GM21390 (cell line): Measurements from ENCODE around the gene SLC17A8.
"Not testable (repeated sequence)": the region's sequence is repeated elsewhere in the genome, so short reads cannot be mapped to it uniquely, and the experiment has no call there.

Source experiments
- ATAC-seq: cut with Tn5 transposase; IDR thresholded peaks from one replicate; pipeline ENCODE4 v1.9.1; 2021; ENCODE audit not compliant: unreplicated experiment

SLC17A8 gene

DNA sequence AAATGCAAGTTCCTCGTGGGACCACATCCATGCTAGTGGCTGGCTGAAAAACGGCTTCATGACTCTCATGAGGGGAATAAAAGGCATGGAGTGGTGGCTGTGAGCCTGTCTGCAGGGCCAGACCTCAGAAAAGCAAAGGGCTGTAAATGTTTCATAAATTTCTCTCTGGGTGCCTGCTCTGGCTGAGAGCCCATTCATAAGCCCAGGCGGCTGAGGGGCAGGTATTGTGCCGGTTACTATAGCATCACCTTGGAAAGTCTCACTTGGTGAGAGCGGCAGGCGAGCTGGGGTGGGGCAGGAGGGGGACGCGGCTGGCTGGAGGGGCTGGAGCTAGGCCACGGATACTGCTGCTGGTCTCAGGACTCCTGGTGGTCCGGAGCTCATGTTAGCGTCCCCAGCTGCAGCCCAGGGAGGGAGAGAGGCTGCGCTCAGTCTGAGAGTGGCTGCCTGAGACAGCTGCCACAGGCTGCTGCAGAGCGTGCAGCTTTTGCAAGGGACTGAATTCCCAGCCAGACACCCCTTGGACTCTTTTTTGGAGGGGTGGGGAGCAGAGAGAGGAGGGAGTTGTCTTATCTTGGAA lies at the start of gene SLC17A8:
Gene SLC17A8 (plus strand): TSS at position 431 of the 580 bp plus-strand sequence. CDS start 318 bp downstream, outside the sequence.
- ATAC-seq, result no peak

DNA sequence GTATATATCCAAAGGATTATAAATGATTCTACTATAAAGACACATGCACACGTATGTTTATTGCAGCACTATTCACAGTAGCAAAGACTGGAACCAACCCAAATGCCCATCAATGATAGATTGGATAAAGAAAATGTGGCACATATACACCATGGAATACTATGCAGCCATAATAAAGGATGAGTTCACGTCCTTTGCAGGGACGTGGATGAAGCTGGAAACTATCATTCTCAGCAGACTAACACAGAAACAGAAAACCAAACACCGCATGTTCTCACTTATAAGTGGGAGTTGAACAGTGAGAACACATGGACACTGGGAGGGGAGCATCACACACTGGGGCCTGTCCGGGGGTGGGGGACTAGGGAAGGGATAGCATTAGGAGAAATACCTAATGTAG lies 48.7 kb upstream of the SLC17A8 start:
- ATAC-seq, result not testable (repeated sequence)

DNA sequence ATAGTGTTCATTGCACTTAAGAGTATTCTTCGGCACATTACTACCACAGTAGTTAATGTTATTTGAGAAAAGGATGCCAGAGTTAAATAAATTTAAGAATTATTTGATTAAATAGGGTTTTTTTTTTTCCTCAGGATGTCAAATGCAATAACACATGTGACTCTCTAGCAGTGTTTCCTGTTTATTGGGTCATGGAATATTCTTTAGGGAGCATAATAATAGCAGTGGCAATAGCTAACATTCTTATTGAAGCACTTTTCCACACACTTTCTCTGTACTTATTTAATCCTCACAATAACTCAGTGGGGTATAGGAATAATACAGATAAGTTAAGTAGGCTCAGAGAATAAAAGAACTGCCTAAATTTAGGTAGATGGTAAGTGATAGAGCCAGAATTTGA lies 45.6 kb upstream of the SLC17A8 start:
- ATAC-seq, result no peak

DNA sequence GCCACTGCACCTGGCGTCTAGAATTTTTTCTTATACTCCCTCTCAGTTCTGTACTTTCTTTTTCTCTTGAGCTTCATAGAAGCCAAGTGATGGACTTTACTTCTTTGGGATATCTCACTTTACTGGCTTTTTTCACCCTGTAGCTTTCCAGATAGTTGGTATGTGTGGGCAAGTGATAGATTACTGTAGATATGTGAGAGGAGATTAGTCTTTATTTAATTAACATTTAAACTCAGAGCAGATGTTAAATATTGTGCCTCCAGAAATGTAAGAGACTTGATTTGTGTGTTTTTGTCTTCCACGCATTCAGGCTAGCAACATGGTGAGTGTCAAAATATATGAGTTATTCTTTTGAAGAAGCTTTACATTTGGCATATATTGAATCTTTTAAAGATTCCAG lies 39.5 kb upstream of the SLC17A8 start:
- no peak for ATAC-seq

DNA sequence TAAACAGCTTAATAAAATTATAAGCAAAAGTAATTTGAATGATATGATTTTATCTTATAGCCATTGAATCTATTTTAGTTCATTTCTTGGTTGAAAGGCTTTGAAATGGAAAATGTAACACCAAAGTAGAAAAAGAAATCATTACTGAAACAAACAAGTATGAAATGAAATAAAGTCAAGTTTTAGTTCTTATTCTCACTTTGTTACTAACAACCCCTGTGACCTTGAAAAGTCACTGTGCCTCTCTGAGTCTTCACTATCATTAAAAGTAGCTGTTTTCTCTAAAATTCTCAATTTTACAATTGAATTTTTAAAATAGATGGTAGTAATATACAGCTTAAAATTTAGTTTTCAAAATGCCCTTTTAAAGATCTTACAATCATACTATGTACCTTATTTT lies 32.4 kb upstream of the SLC17A8 start:
- ATAC-seq, result peak; percentile 64

DNA sequence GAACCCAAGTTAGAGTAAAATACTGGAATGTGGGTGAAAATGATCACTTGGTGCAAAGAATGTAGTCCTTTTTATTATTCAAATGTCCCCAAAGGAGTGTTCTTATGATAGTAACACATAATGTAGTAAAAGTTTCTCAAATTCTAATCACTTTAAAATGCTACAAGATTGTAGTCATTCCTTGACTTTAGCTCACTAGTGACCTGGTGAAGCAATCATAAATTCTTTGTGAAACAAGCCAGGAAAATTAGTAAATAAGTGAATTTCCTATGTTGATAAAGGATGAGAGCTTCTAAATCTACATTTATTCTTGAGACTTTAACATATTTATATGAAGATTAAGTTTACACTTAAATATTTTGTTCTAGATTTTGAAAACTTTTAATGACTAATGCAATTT lies 30.7 kb upstream of the SLC17A8 start:
- ATAC-seq, result no peak

DNA sequence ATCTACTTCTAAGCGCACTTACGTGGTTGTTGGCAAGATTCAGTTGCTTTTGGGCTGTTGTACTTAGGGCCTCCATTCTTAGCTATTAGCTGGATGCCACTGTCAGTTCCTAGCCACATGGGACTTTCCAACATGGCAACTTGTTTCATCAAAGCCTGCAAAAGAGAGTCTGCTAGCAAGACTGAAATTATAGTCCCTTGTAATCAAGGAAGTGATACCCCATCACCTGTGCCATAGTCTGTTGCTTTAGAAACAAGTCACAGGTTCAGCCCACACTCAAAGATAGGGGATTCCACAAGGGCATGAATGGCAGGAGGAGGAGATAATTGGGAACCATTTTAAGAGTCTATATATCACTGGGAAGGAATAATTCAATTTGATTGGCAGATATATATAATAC lies 27.1 kb upstream of the SLC17A8 start:
- peak; percentile 94 for ATAC-seq

DNA sequence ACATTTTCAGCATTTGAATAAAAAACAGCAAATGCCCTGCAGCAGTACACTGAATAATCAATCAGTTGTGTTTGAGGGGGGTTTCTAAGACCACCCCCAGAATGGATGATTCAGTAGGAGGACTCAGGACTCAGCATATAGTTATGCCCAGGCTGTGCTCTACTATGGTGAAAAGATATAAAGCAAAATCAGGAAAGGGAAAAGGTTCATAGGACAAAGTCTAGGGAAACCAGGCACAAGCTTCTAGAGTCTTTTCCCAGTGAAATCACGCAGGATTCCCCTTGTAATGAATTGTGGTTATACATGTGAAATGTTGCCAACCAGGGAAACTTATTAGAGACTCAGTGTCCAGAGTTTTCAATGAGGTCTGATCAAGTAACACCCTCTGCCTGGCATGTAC lies 25.0 kb upstream of the SLC17A8 start:
- no peak for ATAC-seq

DNA sequence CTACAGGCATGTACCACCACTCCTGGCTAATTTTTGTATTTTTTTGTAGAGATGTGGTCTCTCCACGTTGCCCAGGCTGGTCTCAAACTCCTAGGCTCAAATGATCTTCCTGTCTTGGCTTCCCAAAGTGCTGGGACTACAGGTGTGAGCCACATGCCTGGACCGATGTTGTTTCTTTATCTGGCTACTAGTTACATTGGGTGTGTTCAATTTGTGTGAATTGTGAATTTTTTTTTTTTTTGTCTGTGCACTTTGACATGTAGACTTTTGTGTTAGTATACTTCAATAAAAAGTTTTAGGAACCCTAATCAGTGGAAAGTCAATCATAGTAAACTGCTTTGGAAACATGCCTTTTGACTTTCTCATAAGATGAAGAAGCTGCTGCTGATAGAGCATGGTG lies 24.0 kb upstream of the SLC17A8 start:
- no peak for ATAC-seq

DNA sequence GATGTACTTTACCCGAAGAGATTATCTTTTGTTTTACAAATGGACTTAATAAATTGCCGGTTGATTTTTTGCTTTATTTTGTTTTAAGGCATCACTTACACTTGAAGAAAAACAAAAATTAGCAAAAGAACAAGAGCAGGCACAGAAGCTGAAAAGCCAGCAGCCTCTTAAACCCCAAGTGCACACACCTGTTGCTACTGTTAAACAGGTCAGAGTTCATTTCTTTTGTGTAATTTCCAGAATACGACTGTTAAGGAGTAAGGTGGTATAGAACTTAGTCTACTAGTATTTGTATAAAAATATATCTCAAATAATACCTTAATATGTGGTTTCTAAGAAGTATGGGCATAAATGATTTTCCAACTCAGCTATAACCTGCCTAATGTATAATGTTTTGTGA lies 19.6 kb upstream of the SLC17A8 start:
- no peak for ATAC-seq

DNA sequence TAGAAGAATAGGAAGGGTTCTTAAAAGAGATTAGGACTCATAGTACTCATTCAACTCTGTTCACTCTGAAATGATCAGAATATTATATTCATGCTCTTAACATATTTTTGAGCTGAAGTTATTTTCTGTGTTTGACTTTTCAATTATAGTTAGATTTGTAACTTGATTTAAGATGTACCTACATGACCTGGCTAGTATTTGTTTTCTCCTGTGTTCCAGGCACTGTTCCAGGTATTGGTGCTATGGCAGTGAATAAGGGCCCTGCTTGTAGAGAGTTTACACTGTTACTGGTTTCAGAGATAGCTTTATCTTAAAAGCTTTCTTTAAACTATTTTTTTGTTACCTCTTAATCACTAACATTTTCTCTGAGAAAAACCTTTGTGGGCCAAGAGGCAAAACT lies 19.1 kb upstream of the SLC17A8 start:
- no peak for ATAC-seq

DNA sequence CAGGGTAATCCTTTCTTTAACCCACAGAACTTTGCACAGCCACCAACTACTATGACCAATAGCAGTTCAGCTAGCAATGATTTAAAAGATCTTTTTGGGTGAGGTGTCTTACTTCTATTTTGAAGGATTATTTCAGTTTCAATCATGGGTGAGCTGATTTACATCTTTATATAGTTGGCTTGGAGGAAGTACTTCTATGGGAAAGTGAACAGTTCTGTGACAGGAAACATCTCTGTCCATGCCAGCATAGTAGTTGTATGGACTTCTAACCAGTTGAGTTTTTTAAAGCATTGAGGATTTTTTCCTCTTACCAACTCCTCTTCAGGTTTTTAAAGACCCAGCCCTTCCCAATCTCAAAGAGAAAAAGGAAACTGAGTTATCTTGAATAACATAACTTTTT lies 17.8 kb upstream of the SLC17A8 start:
- ATAC-seq, result peak; percentile 57

DNA sequence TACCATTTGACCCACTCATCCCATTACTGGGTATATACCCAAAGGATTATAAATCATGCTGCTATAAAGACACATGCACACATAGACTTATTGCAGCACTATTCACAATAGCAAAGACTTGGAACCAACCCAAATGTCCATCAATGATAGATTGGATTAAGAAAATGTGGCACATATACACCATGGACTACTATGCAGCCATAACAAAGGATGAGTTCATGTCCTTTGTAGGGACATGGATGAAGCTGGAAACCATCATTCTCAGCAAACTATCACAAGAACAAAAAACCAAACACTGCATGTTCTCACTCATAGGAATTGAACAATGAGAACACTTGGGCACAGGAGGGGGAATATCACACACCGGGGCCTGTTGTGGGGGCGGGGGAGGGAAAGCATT lies 14.0 kb upstream of the SLC17A8 start:
- not testable (repeated sequence) for ATAC-seq

DNA sequence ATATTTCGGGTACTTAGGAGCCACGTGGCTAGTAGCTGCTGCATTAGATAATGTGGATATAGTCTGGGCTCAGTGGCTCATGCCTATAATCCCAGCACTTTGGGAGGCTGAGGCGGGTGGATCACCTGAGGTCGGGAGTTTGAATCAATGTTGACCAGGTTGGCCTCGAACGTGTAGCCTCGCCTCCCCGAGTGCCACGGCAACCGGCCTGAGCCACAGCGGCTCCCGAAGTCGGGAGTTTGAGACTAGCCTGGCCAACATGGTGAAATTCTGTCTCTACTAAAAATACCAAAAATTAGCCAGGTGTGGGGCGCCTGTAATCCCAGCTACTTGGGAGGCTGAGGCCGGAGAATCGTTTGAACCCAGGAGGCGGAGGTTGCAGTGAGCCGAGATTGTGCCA lies 12.5 kb upstream of the SLC17A8 start:
- ATAC-seq, result not testable (repeated sequence)

DNA sequence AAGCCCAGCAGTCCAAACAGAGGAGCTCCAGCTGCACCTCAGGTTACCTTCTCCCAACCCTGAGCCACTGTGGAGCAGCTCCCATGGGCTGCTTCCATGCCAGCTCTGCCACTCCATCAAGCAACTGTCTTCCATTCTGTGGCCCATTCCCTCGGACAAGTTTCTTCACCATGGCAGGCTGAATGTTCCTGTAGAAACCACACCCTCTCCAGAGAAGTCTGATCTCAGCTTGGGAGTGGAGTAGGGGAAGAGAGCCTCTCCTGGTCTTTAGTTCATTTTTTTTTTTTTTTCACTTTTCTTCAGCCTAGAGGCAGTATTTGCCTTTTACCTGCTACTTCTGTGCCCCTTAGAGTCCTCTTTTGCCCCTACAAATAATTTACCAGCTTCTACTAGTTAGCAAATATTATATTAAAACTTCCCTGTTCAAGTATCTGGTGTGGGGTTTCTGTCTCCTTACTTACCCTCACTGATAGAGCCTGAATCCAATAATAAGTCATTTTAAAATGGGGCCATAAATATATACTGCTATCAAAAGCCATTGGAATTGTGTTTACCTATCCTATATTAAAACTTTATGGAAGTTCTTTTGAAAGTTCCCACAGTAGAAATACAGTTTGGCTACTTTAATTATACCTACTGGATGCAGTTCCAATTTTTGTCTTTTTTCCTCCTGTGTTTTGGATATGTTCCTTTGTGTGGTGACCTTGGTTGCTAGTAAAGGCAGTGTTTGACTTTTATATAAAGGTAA lies 11.7 kb upstream of the SLC17A8 start:
- ATAC-seq, result no peak

DNA sequence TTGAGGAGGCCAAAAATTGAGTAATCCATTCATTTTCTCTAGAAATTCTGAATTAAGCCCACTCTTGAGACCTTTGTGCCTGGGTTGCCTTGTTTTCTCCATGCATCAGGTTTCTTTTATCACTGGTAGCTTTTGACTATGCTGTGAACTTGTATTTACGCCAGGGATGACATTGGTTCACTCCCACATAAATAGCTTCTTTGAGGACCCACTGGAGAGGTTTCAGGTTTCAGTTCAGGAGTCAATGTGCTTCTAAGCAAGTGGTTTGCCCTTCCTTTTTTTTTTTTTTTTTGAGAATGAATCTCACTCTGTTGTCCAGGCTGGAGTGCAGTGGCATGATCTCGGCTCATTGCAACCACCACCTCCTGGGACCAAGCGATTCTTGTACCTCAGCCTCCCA lies 10.2 kb upstream of the SLC17A8 start:
- no peak for ATAC-seq

DNA sequence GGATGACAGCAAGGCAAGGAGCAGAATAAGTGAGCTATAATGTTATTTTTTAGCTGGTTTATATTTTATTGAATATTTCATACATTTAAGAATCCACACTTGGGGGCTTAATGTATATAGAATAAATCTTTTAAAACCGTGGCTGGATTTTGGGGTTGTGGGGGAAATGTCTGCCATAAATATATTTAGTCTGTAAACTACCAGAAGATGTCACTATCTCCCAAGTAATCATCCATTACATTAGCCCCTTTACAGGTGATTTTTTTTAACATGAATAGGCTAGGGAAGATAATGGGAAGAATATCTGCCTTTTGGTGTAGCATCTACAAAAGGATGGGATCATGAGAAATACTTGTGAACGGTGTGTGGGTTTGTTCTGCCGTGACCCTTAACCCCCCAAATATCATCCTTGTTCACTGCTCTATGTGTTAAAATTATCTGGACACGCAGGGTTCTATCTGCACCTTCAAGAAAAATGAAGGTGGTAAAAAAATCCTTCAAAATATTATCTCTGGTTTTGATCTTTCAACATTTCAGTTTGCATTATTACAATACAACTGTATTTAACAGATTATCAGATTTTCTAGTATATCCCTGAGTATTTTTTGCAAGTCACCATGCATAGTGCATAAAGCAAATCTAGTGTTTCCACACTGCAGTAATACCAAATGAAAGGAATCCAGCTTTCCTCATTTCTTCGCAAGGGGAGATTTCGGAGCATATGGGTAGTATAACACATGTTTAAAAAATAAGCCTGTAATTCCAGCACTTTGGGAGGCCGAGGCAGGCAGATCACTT lies 8.0 kb upstream of the SLC17A8 start:
- no peak for ATAC-seq

DNA sequence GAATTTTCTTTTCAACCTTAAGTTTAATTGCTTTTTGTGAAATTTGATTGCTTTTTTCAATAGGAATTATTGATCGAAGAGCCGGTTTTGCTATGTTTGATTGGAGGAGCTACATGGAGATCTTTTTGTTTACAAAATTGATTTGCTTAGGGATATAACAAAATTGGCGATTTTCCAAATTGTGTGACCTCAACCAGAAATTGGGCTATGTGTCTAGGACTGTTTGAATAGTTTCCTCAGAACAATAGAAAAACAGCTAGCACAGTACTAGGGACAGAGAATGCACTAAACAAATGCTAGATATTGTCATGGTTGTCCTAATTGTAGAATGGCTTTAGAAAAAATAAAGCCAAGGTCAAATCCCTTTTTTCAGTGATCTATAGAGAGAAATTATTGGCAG lies 2.4 kb downstream of the SLC17A8 start:
- no peak for ATAC-seq

DNA sequence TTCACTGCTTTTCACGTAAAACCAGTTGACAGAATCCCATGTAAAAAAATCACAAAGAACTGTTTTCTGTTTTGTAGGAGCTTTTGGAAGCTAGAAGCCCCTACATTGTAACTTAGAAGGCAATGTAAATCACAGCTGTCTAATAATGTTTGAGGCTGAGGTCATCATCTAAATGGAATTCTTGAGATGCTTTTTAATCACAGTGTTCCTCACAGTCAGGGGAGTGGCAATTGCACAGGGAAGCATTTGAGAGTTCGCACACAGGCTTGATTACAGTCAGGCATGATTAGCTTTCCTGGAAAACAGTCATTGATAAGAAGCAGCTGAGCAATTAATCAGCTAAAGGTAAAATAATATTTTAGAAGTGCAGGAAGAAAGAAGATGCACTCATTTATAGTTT lies 2.9 kb downstream of the SLC17A8 start:
- no peak for ATAC-seq

DNA sequence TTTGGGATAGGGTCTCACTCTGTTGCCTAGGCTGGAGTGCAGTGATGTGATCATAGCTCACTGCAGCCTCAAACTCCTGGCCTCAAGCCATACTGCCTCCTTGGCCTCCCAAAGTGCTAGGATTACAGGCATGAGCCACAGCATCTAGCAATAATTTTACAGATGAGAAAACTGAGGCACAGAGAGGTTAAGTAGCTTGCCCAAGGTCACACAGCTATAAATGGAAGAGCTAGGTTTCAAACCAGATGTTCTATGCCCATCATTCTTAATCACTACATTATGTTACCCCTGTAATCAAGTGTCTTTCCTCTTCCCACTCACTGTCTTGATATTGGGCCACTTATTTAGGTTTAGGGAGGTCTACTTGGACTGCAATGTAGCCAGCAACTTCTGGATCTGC lies 3.6 kb downstream of the SLC17A8 start:
- ATAC-seq, result no peak

DNA sequence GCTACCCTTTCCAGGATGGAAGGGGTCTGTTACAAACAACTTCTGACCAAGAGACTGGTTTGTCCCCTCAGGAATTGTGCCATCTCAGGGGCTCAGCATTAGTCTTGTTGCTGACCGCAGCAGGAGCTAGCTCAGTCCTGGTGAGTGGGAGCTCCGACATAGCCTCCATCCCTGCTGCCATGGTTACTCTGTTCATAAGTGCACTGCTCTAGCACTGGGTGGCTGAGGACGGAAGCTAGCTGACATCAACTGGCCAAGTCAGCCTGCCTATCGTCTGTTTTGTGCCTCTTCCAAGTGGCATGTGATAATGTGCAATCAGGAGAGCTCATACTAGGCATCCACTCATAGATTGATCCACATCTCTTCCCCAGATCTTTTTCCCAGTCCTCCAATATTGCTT lies 7.5 kb downstream of the SLC17A8 start:
- no peak for ATAC-seq

DNA sequence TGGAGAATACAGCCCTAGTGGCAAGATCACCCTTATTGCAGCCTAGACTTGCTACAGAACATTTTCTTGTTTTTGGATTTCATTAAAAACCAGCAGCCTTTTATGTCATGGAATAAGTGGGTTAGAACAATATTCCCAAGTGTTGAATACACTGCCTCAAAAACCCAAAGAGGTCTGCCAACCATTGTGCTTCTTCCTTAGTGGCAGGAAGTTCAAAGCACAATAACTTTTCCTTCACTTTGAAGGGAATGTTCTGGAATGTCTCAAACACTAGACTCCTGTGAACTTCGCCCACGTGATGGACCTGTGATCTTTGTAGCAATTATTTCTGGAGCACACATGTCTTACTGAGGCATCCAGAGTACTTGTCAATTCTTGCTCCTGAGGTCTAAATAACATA lies 8.5 kb downstream of the SLC17A8 start:
- no peak for ATAC-seq
